Measurements from ENCODE around the gene GPNMB. TPM values are rescaled to one million over a fixed set of nuclear protein-coding genes. Genes with fewer than 3 reads are reported as not detected.
A peak's percentile ranks its signal among the peaks of the same experiment; 100 is the strongest.

Gene GPNMB
- total and polyA plus RNA-seq, 2 of the 13 experiments (the other 11 are each of a cell fraction or from before 2014, with no cell fraction given), result 1.1 to 1.6 TPM

- TF ChIP-seq, protein P1, sequence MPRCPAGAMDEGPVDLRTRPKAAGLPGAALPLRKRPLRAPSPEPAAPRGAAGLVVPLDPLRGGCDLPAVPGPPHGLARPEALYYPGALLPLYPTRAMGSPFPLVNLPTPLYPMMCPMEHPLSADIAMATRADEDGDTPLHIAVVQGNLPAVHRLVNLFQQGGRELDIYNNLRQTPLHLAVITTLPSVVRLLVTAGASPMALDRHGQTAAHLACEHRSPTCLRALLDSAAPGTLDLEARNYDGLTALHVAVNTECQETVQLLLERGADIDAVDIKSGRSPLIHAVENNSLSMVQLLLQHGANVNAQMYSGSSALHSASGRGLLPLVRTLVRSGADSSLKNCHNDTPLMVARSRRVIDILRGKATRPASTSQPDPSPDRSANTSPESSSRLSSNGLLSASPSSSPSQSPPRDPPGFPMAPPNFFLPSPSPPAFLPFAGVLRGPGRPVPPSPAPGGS (CRISPR knock-in tag; IDR thresholded peaks at IDR 0.05), result no peak
- TF ChIP-seq FUBP1 (CRISPR knock-in tag; IDR thresholded peaks at IDR 0.05; ENCODE audit: borderline replicate concordance) (no peak), ZNF549 (CRISPR knock-in tag; IDR thresholded peaks at IDR 0.05) (no peak), SMC3 (IDR thresholded peaks at IDR 0.05; ENCODE audit: low read length) (peak; percentile 93), ZNF850 (CRISPR knock-in tag; conservative IDR thresholded peaks at IDR 0.05) (no peak), JUND (CRISPR knock-in tag; IDR thresholded peaks at IDR 0.05) (no peak), YEATS2 (CRISPR knock-in tag; IDR thresholded peaks at IDR 0.05; ENCODE audit: borderline replicate concordance) (no peak), KLF12 (CRISPR knock-in tag; IDR thresholded peaks at IDR 0.05; ENCODE audit: borderline replicate concordance) (no peak), SALL2 (CRISPR knock-in tag; IDR thresholded peaks at IDR 0.05) (no peak), NFYB (CRISPR knock-in tag; IDR thresholded peaks at IDR 0.05) (no peak), ARID5B (CRISPR knock-in tag; IDR thresholded peaks at IDR 0.05) (peak; percentile 46), SAP130 (CRISPR knock-in tag; IDR thresholded peaks at IDR 0.05; ENCODE audit: low read depth) (peak; percentile 28; the same call in 1 of the 2 replicates), ZNF788 (CRISPR knock-in tag; IDR thresholded peaks at IDR 0.05; ENCODE audit: borderline replicate concordance) (no peak), ZMYM3 (CRISPR knock-in tag; IDR thresholded peaks at IDR 0.05) (0 out of 2 replicates have a peak, but pooled peaks have one; percentile 1), SRF (IDR thresholded peaks at IDR 0.05; ENCODE audit: low read depth, low read length) (no peak), MAFK (conservative IDR thresholded peaks at IDR 0.05 in 1 of 2, IDR thresholded peaks at IDR 0.05 in 1 of 2; ENCODE audit: low read length in 2 of 2) (no peak), GATAD1 (CRISPR knock-in tag; IDR thresholded peaks at IDR 0.05) (0 out of 2 replicates have a peak, but pooled peaks have one; percentile 22), KMT2A (CRISPR knock-in tag; IDR thresholded peaks at IDR 0.05) (peak; percentile 25; the same call in 1 of the 2 replicates)
- TF ChIP-seq, protein P2, sequence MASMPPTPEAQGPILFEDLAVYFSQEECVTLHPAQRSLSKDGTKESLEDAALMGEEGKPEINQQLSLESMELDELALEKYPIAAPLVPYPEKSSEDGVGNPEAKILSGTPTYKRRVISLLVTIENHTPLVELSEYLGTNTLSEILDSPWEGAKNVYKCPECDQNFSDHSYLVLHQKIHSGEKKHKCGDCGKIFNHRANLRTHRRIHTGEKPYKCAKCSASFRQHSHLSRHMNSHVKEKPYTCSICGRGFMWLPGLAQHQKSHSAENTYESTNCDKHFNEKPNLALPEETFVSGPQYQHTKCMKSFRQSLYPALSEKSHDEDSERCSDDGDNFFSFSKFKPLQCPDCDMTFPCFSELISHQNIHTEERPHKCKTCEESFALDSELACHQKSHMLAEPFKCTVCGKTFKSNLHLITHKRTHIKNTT (CRISPR knock-in tag; IDR thresholded peaks at IDR 0.05), result no peak
- TF ChIP-seq, protein P3, sequence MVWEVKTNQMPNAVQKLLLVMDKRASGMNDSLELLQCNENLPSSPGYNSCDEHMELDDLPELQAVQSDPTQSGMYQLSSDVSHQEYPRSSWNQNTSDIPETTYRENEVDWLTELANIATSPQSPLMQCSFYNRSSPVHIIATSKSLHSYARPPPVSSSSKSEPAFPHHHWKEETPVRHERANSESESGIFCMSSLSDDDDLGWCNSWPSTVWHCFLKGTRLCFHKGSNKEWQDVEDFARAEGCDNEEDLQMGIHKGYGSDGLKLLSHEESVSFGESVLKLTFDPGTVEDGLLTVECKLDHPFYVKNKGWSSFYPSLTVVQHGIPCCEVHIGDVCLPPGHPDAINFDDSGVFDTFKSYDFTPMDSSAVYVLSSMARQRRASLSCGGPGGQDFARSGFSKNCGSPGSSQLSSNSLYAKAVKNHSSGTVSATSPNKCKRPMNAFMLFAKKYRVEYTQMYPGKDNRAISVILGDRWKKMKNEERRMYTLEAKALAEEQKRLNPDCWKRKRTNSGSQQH (CRISPR knock-in tag; IDR thresholded peaks at IDR 0.05; ENCODE audit: low read depth), result no peak
Measured at GRCh38 chr7:23277359-23277989, 30.9 kb downstream of the GPNMB start (continued).

Measured in HepG2 (cell line).